PC-3 (cell line): ENCODE measurements around the gene TIPRL. TPM values are rescaled to one million over a fixed set of nuclear protein-coding genes. Genes with fewer than 3 reads are reported as not detected.
"Not testable (repeated sequence)": the region's sequence is repeated elsewhere in the genome, so short reads cannot be mapped to it uniquely, and the experiment has no call there.

Source experiments
- ATAC-seq: fragments of 200-7000 bp; cut with Tn5 transposase; 2 replicates; pipeline ENCODE4 v1.9.1; 2020; ENCODE audit warnings: mild to moderate bottlenecking, moderate library complexity
- BruUV-seq: library from RNA; stranded (reverse); fragments of 400-500 nt; replicated peaks from 2 replicates; lab custom pipeline; 2021; lab: Mats Ljungman, UMichigan
- CTCF ChIA-PET: fragments of 300-600 bp; sonication (Branson Sonifier 250); formaldehyde crosslinking; loops from one replicate; lab custom pipeline; 2022; ENCODE audit warnings: antibody characterized with exemption; lab: Charles Lee
- POLR2A ChIA-PET: fragments of 300-600 bp; sonication (Branson Sonifier 250); formaldehyde crosslinking; loops from one replicate; lab custom pipeline; 2022; ENCODE audit warnings: antibody characterized with exemption; ENCODE audit not compliant: unreplicated experiment; lab: Charles Lee
- DNase-seq: peaks from one replicate; pipeline ENCODE4 v3.0.0-alpha.2; 2015
- H2AFZ ChIP-seq: fragments of 300-600 bp; sonication (generic); 2 replicates; pipeline ENCODE4 v1.6.0; 2016; ENCODE audit warnings: antibody characterized with exemption, low read length
- H3F3A ChIP-seq: fragments of 300-600 bp; sonication (generic); one replicate; pipeline ENCODE4 v1.6.0; 2017; ENCODE audit warnings: antibody characterized with exemption, low read length, control low read depth, mild to moderate bottlenecking; ENCODE audit not compliant: unreplicated experiment
- H3K27ac ChIP-seq: fragments of 300-600 bp; sonication (generic); 2 replicates; pipeline ENCODE4 v1.5.1; 2016; ENCODE audit warnings: mild to moderate bottlenecking, low read length
- H3K27me3 ChIP-seq: fragments of 300-600 bp; sonication (generic); 2 replicates; pipeline ENCODE4 v1.6.1; 2016; ENCODE audit warnings: low read length, mixed read lengths
- H3K36me3 ChIP-seq: fragments of 300-600 bp; sonication (generic); 2 replicates; pipeline ENCODE4 v1.6.1; 2016; ENCODE audit warnings: low read depth, mixed run types, low read length, mixed read lengths
- H3K4me1 ChIP-seq: fragments of 300-600 bp; sonication (generic); 2 replicates; pipeline ENCODE4 v1.5.1; 2016; ENCODE audit warnings: low read length; ENCODE audit not compliant: insufficient read depth
- H3K4me2 ChIP-seq: fragments of 300-600 bp; sonication (generic); 2 replicates; pipeline ENCODE4 v1.6.0; 2016; ENCODE audit warnings: low read length
- H3K4me3 ChIP-seq: fragments of 300-600 bp; sonication (generic); 2 replicates; pipeline ENCODE4 v1.5.1; 2016; ENCODE audit warnings: mild to moderate bottlenecking, low read length, mixed read lengths
- H3K79me2 ChIP-seq: fragments of 300-600 bp; sonication (generic); 2 replicates; pipeline ENCODE4 v1.6.1; 2017; ENCODE audit warnings: low read length, mixed read lengths
- H3K9ac ChIP-seq: fragments of 300-600 bp; sonication (generic); 2 replicates; pipeline ENCODE4 v1.6.0; 2016; ENCODE audit warnings: mild to moderate bottlenecking, low read length
- H3K9me2 ChIP-seq: fragments of 300-600 bp; sonication (generic); replicated peaks from 2 replicates; pipeline ENCODE4 v1.6.1; 2016; ENCODE audit warnings: mixed run types, low read length, mixed read lengths
- H3K9me3 ChIP-seq: fragments of 300-600 bp; sonication (generic); 2 replicates; pipeline ENCODE4 v1.6.1; 2016; ENCODE audit warnings: low read length, mixed read lengths
- H4K20me1 ChIP-seq: fragments of 300-600 bp; sonication (generic); 2 replicates; pipeline ENCODE4 v1.6.1; 2016; ENCODE audit warnings: low read length, mixed read lengths
- EZH2 ChIP-seq: fragments of 300-600 bp; sonication (generic); IDR thresholded peaks from one replicate; pipeline ENCODE4 v1.6.1; 2017; ENCODE audit warnings: antibody characterized with exemption, mild to moderate bottlenecking, low read length; ENCODE audit not compliant: unreplicated experiment
- EZH2phosphoT487 ChIP-seq: fragments of 300-600 bp; sonication (generic); IDR thresholded peaks from 2 replicates; pipeline ENCODE4 v1.6.1; 2018; ENCODE audit warnings: mild to moderate bottlenecking, antibody characterized with exemption, low read length, borderline replicate concordance
- intact Hi-C: fragments of 100-400 bp; cut with micrococcal nuclease; formaldehyde crosslinking; loops from 2 replicates; pipeline ENCODE4 v1.9.0; 2023
- total RNA-seq: library from RNA; depleted of rRNA; stranded (reverse); fragments of >200 nt; gene quantifications from 2 replicates; pipeline ENCODE4 v1.2.3, GENCODE V29; 2014
- TF ChIP-seq, protein P1 (sequence below): fragments of 300-600 bp; sonication (generic); conservative IDR thresholded peaks from 2 replicates; pipeline ENCODE4 v1.5.1; 2017; ENCODE audit warnings: antibody characterized with exemption, low read depth, mild to moderate bottlenecking, low read length

TIPRL gene
- total RNA-seq, 1 experiment from 2014 or later = 50.1 TPM

GRCh38 chr1:168206111-168206510, 27.3 kb downstream of the TIPRL start:
- ChIA-PET CTCF (interaction anchor here (0.7 to 1.0 kb wide), 2 partner anchors 27 to 29 kb away, joined by 3 read pairs; no protein-coding TSS in a partner anchor), POLR2A (no interaction called here)
- no TSS peak for BruUV-seq
- Histone ChIP-seq H3F3A (no peaks in the 10 kb centered on the region), H3K27ac (no peak overlapping the region), H3K4me1 (no peaks in the 10 kb centered on the region), H3K79me2 (no peaks in the 10 kb centered on the region), H3K27me3 (no peaks in the 10 kb centered on the region), H3K9me2 (no peaks in the 10 kb centered on the region), H3K9me3 (no peaks in the 10 kb centered on the region), H3K4me3 (no peak overlapping the region), H3K4me2 (no peak overlapping the region), H4K20me1 (no peaks in the 10 kb centered on the region), H3K9ac (no peak overlapping the region), H3K36me3 (peaks cover 16% of the 10 kb centered on the region), H2AFZ (no peak overlapping the region)
- TF ChIP-seq EZH2phosphoT487 (no peak), EZH2 (no peak)
- TF ChIP-seq, protein P1, sequence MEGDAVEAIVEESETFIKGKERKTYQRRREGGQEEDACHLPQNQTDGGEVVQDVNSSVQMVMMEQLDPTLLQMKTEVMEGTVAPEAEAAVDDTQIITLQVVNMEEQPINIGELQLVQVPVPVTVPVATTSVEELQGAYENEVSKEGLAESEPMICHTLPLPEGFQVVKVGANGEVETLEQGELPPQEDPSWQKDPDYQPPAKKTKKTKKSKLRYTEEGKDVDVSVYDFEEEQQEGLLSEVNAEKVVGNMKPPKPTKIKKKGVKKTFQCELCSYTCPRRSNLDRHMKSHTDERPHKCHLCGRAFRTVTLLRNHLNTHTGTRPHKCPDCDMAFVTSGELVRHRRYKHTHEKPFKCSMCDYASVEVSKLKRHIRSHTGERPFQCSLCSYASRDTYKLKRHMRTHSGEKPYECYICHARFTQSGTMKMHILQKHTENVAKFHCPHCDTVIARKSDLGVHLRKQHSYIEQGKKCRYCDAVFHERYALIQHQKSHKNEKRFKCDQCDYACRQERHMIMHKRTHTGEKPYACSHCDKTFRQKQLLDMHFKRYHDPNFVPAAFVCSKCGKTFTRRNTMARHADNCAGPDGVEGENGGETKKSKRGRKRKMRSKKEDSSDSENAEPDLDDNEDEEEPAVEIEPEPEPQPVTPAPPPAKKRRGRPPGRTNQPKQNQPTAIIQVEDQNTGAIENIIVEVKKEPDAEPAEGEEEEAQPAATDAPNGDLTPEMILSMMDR = no peak
- ATAC-seq (no peak), DNase-seq (no peak)
- intact Hi-C loops = no loop called here

DNA sequence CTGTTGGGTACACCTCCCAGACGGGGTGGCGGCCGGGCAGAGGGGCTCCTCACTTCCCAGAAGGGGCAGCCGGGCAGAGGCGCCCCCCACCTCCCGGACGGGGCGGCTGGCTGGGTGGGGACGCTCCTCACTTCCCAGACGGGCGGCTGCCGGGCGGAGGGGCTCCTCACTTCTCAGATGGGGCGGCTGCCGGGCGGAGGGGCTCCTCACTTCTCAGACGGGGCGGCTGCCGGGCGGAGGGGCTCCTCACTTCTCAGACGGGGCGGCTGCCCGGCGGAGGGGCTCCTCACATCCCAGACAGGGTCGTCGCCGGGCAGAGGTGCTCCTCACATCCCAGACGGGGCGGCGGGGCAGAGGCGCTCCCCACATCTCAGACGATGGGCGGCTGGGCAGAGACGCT, 28.9 kb downstream of the TIPRL start:
- DNase-seq, intact Hi-C loops, BruUV-seq, H2AFZ ChIP-seq, H4K20me1 ChIP-seq, H3K9me3 ChIP-seq, H3K36me3 ChIP-seq, H3F3A ChIP-seq, H3K79me2 ChIP-seq, H3K4me2 ChIP-seq, H3K4me1 ChIP-seq, H3K9ac ChIP-seq, H3K9me2 ChIP-seq, ATAC-seq, H3K27me3 ChIP-seq, CTCF ChIA-PET, POLR2A ChIA-PET, H3K4me3 ChIP-seq, H3K27ac ChIP-seq: not testable (repeated sequence)

- no TSS peak for BruUV-seq
- CTCF ChIA-PET = no interaction called here
- DNase-seq (no peak), ATAC-seq (no peak)
- Histone ChIP-seq H3K4me3 (no peak overlapping the region), H3K9me3 (no peaks in the 10 kb centered on the region), H3K4me2 (no peak overlapping the region), H3K9ac (no peak overlapping the region), H3K36me3 (peaks cover 2% of the 10 kb centered on the region; the same call in 1 of the 2 replicates), H3K9me2 (no peaks in the 10 kb centered on the region), H4K20me1 (no peaks in the 10 kb centered on the region), H3F3A (no peaks in the 10 kb centered on the region), H3K79me2 (no peaks in the 10 kb centered on the region), H3K4me1 (no peaks in the 10 kb centered on the region), H3K27ac (no peak overlapping the region), H2AFZ (no peak overlapping the region), H3K27me3 (no peaks in the 10 kb centered on the region)
- intact Hi-C loops = no loop called here
- TF ChIP-seq, protein P1 = no peak
- no peak for TF ChIP-seq EZH2phosphoT487
- POLR2A ChIA-PET = no interaction called here
Measured at GRCh38 chr1:168210312-168210711, 31.6 kb downstream of the TIPRL start.
